Central memory CD4-positive, alpha-beta T cell (primary cell): Measurements from ENCODE around the gene ARID3B.

ENCODE experiments used
- DNase-seq: peaks from one replicate; pipeline ENCODE4 v3.0.0; 2022

The ARID3B gene

DNA sequence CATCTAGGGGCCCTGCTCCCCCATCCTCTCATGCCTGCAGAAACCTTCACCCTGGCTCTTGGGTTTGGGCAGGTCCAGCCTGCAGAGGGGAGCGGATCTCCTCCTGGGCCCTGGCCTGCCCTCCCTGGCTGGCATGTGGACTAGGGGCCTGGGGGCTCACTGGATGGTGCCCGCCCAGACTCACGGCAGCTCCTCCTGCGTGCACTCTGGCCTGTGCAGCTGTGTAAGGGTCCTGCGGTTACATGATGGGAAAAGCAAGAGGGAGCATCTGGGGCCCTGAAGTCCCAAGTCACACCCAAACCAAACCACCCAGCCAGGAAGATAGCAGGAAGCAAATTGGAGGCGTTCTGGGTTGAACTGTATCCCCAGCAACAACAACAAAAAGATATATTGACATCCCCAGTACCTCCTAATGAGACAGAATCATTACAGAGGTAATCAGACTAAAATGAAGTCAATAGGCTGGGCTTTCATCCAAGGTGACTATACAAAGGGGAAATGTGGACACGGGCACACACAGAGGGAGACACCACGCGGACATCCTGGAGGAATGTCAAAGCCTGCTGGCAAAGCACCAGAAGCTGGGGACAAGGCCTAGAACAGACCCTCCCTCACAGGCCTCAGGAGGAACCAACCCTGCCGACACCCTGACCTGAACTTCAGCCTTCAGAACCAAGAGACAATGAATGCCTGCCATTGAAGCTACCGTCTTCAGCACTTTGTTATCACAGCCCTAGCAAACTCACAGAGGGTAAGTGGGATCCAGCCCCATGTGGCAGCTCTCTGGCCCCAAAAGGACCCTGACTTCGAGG is 64.2 kb downstream of the ARID3B start:
- no peak for DNase-seq

DNA sequence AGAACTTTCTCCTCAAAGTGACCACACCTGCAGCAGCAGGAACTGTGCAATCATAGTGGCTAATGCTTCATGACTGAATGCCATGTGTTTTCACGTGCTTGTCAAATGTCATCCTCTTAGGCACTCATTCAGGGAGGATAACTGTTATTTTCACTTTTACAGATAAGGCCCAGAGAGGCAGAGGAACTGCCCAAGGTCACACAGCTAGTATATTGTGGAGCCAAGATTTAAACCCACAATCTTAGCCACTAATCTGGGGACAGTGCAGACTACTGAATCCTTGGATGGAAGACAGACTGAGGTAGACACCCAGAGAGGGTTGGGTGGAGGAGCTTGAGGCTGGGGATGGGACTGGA is 64.8 kb downstream of the ARID3B start:
- no peak for DNase-seq

- DNase-seq: no peak
Observed at GRCh38 chr15:74608786-74609185, 67.8 kb downstream of the ARID3B start.

DNA sequence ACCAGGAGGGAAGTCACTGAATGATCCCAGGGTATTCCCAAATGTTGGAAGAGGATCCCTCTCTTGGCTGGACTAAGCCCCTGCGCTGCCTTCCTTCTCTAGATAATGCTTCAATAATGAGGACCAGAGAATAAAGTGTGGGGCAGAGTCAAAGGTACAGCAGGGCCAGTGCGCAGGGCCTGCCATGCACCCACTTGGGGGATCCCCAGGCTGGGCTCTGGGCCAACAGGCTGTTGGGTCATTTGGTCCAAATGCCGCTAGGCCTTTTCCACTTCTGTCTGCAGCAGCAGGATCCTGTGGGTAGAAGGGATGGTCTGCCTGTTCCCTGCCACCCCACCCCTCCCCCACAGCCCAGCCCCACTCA is 68.9 kb downstream of the ARID3B start:
- DNase-seq: no peak

DNA sequence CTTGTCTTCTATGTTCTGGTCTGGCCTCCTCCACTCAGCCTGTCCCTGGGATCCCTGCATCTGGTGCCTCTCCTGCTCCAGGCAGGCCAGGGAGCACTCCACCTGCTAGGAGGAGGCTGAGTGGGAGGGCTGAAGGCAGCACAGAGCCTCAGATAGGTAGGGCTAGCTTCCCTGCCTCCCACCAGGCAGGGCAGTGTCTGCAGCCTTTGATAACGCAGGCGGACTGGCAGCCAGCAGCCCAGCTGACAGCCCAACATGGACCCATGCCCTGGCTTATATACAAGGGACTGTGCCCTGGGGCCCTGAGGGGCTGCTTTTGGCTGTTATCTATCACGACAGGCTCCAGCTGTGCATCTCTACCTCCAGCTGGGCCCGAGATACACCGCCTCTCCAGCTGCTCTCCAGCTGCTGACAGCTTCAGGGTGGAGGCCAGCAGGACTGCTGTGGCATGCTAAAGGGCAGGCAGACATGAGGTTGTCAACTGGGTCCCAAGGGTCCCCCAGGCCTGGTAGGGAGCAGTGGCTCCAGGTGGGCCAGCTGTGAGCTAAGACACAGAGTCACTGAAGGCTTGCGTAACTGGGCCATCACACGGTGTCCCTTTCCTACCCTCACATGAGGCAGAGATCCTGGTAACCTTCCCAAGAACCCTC is 69.4 kb downstream of the ARID3B start:
- no peak for DNase-seq

DNA sequence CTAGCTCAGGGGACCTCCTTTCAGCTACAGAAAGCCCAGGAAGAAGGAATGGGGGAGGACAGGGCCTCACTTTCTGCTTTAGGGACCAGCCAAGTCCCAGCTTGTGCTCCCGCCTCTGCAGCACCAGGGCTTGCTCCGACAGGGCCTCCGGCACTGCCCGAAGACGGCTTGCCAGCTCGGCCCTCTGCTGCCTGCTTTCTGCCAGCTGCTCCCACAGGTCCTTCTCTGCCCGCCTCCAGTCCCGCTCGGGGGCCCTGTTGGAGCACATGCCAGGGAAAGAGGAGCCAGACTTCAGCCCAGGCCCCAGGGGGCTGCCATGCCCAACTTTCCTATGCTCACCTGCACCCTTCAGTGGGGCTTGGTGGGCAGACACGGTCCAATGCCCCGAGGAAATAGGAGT is 70.3 kb downstream of the ARID3B start:
- DNase-seq: no peak

- no peak for DNase-seq
Observed at GRCh38 chr15:74611834-74612233, 70.8 kb downstream of the ARID3B start.

GRCh38 chr15:74612677-74613076 is 71.7 kb downstream of the ARID3B start:
- no peak for DNase-seq

GRCh38 chr15:74613089-74613952 is 72.3 kb downstream of the ARID3B start:
- no peak for DNase-seq

DNA sequence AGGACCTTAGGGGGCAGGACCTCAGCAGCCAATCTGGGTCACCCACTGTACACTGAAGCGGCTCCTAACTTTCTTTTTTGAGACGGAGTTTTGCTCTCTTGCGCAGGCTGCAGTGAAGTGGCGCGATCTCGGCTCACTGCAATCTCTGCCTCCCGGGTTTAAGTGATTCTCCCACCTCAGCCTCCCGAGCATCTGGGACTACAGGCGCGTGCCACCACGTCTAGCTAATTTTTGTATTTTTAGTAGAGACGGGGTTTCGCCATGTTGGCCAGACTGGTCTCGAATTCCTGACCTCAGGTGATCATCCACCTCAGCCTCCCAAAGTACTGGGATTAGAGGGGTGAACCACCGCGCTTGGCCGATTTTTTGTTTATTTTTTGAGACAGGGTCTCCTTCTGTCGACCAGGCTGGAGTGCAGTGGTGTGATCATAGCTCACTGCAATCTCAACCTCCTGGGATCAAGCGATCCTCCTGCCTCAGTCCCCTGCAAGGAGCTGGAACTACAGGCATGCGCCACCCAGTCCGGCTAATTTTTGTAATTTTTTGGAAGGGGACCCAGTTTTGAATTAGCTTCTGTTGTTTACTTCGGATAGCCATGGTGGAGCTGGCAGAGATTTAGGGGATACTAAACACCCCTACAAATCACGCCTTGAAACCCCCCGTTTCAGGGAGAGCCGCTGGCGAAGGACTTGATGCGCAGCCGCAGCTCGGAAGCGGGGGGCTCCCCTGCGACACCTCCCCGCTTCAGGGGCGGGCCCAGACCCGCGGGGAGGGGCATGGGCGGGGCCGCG is 73.1 kb downstream of the ARID3B start:
- no peak for DNase-seq

- peak; percentile 93 for DNase-seq
Observed at GRCh38 chr15:74614744-74615507, 73.9 kb downstream of the ARID3B start.

DNA sequence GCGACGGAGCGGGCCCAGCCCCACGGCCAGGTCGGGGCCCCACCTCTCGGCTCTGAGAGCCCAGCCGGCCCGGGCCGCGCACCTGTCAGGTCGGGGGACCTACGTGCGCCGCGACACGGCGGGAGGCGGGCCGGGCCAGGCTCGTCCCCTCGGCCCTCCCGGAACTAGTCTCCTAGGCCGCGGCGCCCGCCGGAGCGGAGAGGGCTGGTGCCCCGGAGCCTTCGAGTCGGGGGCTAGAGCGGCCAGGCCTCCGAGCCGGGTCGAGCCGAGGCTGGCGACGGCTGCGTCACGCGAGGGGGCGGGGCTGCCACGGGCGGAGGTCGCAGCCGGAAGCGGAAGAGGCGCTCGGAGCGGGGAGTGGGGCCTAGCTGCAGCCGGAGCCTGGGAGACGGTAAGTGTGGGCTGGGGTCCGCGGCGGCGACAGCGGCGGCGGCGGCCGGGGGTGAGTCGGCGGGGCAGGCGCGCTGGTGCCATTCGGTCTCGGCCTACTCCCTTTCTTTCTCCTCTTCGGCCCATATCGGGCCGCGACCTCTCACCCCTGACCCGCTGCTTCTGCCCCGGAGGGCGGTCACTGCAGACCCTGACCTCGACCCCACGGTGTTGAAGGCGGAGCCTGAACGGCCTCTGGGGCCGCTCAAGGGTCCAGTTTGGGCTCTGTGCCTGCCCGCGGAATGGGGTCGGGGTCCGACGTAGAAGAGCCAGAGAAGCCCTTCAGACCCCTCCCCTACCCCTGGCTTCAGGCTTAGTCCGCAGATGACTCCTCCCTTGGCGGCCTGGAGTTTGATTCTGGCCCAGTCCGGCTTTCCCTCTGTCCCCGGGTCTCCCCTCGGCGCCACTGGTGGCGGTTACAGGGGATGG is 74.7 kb downstream of the ARID3B start, which contains the start of gene CLK3:
CLK3 (plus strand) TSS at position 329 of the 858 bp plus-strand sequence. CDS start 3,361 bp downstream, outside the sequence.
- peak; percentile 94 for DNase-seq

DNA sequence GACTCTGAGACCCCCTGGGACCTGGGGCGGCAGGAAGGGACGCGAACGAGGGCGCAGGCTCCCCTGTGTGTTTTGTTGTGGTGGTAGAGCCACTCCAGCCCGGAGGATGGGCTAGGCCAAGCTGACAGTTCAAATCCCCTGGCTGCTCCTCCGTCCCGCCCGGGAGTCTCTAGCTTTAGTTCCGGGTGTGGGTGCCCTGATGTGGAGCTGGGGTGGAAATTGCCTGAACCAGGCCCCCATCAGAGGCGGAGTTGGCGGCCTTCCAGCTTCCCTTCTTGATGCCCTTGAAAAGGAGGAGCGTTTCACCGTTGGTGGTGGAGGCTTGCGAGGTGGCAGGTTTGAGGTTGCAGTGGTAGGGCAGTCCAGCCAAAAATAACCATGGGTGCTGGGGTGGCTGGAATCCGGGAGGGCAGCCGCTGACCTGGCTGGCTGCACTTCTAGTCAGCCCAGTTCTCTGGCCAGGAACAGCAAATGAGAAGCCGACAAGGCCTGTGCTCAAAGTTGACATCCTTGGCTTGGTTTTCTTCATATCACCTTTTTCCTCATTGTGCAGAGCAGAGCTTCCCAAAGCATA is 75.4 kb downstream of the ARID3B start:
- DNase-seq: peak; percentile 72

GRCh38 chr15:74616996-74617395 is 76.0 kb downstream of the ARID3B start:
- no peak for DNase-seq

- no peak for DNase-seq
Observed at GRCh38 chr15:74618841-74619596, 78.0 kb downstream of the ARID3B start.

DNA sequence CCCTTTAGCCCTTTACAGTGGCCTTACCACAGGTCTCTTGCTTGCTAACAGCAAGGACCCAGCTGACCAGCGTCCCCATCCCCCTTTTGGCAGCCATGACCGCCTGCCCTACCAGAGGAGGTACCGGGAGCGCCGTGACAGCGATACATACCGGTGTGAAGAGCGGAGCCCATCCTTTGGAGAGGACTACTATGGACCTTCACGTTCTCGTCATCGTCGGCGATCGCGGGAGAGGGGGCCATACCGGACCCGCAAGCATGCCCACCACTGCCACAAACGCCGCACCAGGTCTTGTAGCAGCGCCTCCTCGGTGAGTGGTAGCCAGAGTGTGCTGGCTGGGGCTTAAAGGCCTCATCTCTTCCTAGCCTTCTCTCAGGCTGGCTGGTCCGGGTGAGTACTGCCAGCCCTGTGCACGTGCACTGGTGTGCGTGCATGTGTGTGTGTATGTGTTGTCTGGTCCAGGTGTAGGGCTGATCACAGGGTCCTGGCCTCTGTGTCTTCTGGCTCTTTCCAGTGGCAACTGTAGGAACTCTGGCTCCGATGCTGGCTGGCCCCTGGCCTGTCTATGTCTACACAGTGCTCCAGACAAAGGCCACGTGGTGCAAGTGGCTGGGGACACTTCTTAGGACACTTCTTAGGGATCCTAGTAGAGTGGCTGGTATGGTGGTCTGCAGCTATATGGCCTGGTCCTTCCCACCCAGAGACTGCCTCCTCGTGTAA is 79.1 kb downstream of the ARID3B start:
- no peak for DNase-seq

- DNase-seq: peak; percentile 68
Observed at GRCh38 chr15:74620636-74621545, 79.9 kb downstream of the ARID3B start.

DNA sequence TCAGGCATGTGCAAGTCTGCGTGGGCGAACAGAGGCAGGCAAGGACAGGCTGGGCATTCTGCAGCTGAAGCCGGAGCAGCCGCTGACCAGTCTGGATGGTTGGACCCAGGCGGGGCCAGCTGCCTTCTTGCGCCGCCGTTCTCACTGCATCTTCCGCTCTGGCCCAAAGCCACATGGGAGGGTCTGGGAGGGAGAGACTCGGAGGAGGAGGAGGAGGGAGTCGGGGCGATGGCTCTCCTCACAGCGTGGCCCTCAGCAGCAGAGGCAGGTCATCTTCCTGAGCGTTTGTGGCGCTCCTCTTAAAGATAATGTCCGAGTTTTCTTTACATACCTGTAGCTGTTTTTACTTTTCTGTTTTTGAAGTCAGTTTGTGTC is 80.5 kb downstream of the ARID3B start:
- no peak for DNase-seq
